Measurements from ENCODE around the gene SUN2.

GRCh38 chr22:38712486-38713207 is 43.2 kb downstream of the SUN2 start:
- TF ChIP-seq POLR2A (IDR thresholded peaks at IDR 0.05; ENCODE audit: low read depth, low read length) (no peak), FOXM1 (IDR thresholded peaks at IDR 0.05; ENCODE audit: low read depth, low read length) (no peak), YBX1 (IDR thresholded peaks at IDR 0.05) (no peak), EZH2 (IDR thresholded peaks at IDR 0.05; ENCODE audit: borderline replicate concordance, control insufficient read depth, low read depth, low read length) (no peak), CTCF (IDR thresholded peaks at IDR 0.05 in 2 of 3, conservative IDR thresholded peaks at IDR 0.05 in 1 of 3; ENCODE audit: control insufficient read depth in 2 of 3, extremely low read depth in 1 of 3, insufficient read depth in 1 of 3, low read depth in 3 of 3, low read length in 3 of 3) (no peak), SMC3 (IDR thresholded peaks at IDR 0.05; ENCODE audit: borderline replicate concordance, low read length) (no peak), RELA (IDR thresholded peaks at IDR 0.05; ENCODE audit: borderline replicate concordance, partially characterized antibody) (no peak), CREM (IDR thresholded peaks at IDR 0.05; ENCODE audit: low read depth) (no peak), SREBF2 (IDR thresholded peaks at IDR 0.05; ENCODE audit: low read length) (no peak), BCLAF1 (IDR thresholded peaks at IDR 0.05) (no peak), ATF7 (IDR thresholded peaks at IDR 0.05; ENCODE audit: low read depth) (no peak)

All from GM12878 (cell line).